ENCODE measurements around the gene PEX11G. TPM values are rescaled to one million over a fixed set of nuclear protein-coding genes. Genes with fewer than 3 reads are reported as not detected.

PEX11G gene
- polyA plus RNA-seq, 2 of the 4 experiments (the other 2 are of a cell fraction) = 1.3 to 1.9 TPM

DNA sequence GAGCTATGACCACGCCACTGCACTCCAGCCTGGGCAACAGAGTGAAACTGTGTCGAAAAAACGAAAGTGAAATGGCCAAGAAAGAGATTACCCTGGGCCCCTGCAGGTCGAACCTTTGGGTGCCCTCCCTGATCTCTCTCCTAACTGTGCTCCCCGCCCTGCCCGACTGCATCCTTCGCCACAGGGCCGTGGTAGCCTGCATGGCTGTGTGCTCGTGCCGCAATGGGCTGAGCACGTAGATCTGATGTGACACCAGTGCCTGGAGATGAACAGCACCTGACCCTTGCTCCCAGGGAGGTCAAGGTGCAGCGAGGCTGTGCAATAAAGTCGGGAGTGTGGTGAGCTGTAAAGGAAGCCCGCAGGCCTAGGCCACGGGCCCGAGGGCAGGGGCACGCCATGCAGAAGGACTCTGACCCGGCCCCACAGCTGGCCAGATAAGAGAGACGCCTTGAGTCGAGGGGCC is 60.2 kb downstream of the PEX11G start:
- DNase-seq (ENCODE audit: low read depth in 1 of 2, low spot score in 1 of 2) = no peak
- 90% methylated on average over 18 of the region's 20 CpGs for WGBS (ENCODE audit: missing lambda C conversion rate)
- Histone ChIP-seq H3K4me3 (no peak overlapping the region), H3K27ac (no peak overlapping the region), H3K4me1 (peaks cover 15% of the 10 kb centered on the region; the same call in 1 of the 3 replicates), H3K4me2 (no peak overlapping the region), H3K9me3 (no peaks in the 10 kb centered on the region)
- ChIA-PET CTCF (no interaction called here), POLR2A (no interaction called here)
- ATAC-seq = no peak
- TF ChIP-seq HOXB5 (CRISPR knock-in tag; IDR thresholded peaks at IDR 0.05) (no peak), SREBF2 (IDR thresholded peaks at IDR 0.05) (no peak), TFCP2L1 (CRISPR knock-in tag; IDR thresholded peaks at IDR 0.05) (no peak), FOXS1 (CRISPR knock-in tag; IDR thresholded peaks at IDR 0.05) (no peak), RARB (CRISPR knock-in tag; IDR thresholded peaks at IDR 0.05) (no peak), SMC3 (IDR thresholded peaks at IDR 0.05) (no peak), JUN (IDR thresholded peaks at IDR 0.05) (no peak), ZC3H11A (IDR thresholded peaks at IDR 0.05) (no peak), ZNF302 (CRISPR knock-in tag; IDR thresholded peaks at IDR 0.05) (no peak), KDM1A (IDR thresholded peaks at IDR 0.05; ENCODE audit: low read depth) (no peak), ZSCAN20 (CRISPR knock-in tag; IDR thresholded peaks at IDR 0.05) (no peak), EHMT2 (IDR thresholded peaks at IDR 0.05; ENCODE audit: low read depth) (no peak), ELK1 (IDR thresholded peaks at IDR 0.05; ENCODE audit: low read depth, low read length) (no peak), BHLHE40 (IDR thresholded peaks at IDR 0.05; ENCODE audit: low read depth, low read length) (no peak), RAD21 (conservative IDR thresholded peaks at IDR 0.05 in 1 of 2, IDR thresholded peaks at IDR 0.05 in 1 of 2) (no peak), RNF2 (IDR thresholded peaks at IDR 0.05; ENCODE audit: borderline replicate concordance, low read depth) (no peak)
- FAIRE-seq = no peak

- DNase-seq (ENCODE audit: low read depth in 1 of 2, low spot score in 1 of 2) = no peak
- Histone ChIP-seq H3K27ac (no peak overlapping the region), H3K4me3 (no peak overlapping the region), H3K4me2 (no peak overlapping the region), H3K4me1 (peaks cover 15% of the 10 kb centered on the region; the same call in 1 of the 3 replicates), H3K9me3 (no peaks in the 10 kb centered on the region)
- no peak for TF ChIP-seq RNF2 (IDR thresholded peaks at IDR 0.05; ENCODE audit: borderline replicate concordance, low read depth)
- no peak for TF ChIP-seq CHD4 (IDR thresholded peaks at IDR 0.05; ENCODE audit: borderline replicate concordance)
- no peak for TF ChIP-seq EHMT2 (IDR thresholded peaks at IDR 0.05; ENCODE audit: low read depth)
- no peak for TF ChIP-seq ZC3H11A (IDR thresholded peaks at IDR 0.05)
- no peak for TF ChIP-seq MAX (IDR thresholded peaks at IDR 0.05)
- TF ChIP-seq PBX3 (IDR thresholded peaks at IDR 0.05) = no peak
- no peak for TF ChIP-seq MAZ (IDR thresholded peaks at IDR 0.05; ENCODE audit: borderline replicate concordance, low read depth, low read length)
- TF ChIP-seq RFX5 (IDR thresholded peaks at IDR 0.05) = no peak
- no peak for TF ChIP-seq CHD2 (IDR thresholded peaks at IDR 0.05; ENCODE audit: low read length, partially characterized antibody)
- TF ChIP-seq FOXS1 (CRISPR knock-in tag; IDR thresholded peaks at IDR 0.05) = no peak
- TF ChIP-seq JUN (IDR thresholded peaks at IDR 0.05) = no peak
- no peak for TF ChIP-seq NPAS2 (CRISPR knock-in tag; IDR thresholded peaks at IDR 0.05; ENCODE audit: borderline replicate concordance)
- CTCF ChIA-PET = interaction anchor here (0.6 to 0.7 kb wide), 2 partner anchors 62 to 71 kb away, joined by 3 to 4 read pairs; no protein-coding TSS in a partner anchor
- WGBS (ENCODE audit: missing lambda C conversion rate) = 86% methylated on average over 5 of the region's 5 CpGs
- FAIRE-seq = no peak
- no peak for ATAC-seq
- POLR2A ChIA-PET = no interaction called here
Observed at GRCh38 chr19:7427944-7428343, 60.9 kb downstream of the PEX11G start.

- 91% methylated on average over 7 of the region's 9 CpGs for WGBS (ENCODE audit: missing lambda C conversion rate)
- Histone ChIP-seq H3K4me3 (no peak overlapping the region), H3K27ac (peak overlapping the region in 1 of 2 experiments; percentile 3; a peak in 1 of 6 replicates), H3K9me3 (no peaks in the 10 kb centered on the region), H3K4me1 (peaks cover 15% of the 10 kb centered on the region; the same call in 1 of the 3 replicates), H3K4me2 (no peak overlapping the region)
- FAIRE-seq = no peak
- ChIA-PET POLR2A (no interaction called here), CTCF (no interaction called here)
- no peak for ATAC-seq
- no peak for DNase-seq (ENCODE audit: low read depth in 1 of 2, low spot score in 1 of 2)
- TF ChIP-seq, protein P1, sequence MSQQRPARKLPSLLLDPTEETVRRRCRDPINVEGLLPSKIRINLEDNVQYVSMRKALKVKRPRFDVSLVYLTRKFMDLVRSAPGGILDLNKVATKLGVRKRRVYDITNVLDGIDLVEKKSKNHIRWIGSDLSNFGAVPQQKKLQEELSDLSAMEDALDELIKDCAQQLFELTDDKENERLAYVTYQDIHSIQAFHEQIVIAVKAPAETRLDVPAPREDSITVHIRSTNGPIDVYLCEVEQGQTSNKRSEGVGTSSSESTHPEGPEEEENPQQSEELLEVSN (IDR thresholded peaks at IDR 0.05; ENCODE audit: borderline replicate concordance, low read depth) = no peak
- TF ChIP-seq HEYL (CRISPR knock-in tag; IDR thresholded peaks at IDR 0.05) (no peak), JUN (IDR thresholded peaks at IDR 0.05) (no peak), HOXB5 (CRISPR knock-in tag; IDR thresholded peaks at IDR 0.05) (no peak), RARB (CRISPR knock-in tag; IDR thresholded peaks at IDR 0.05) (no peak), FOXS1 (CRISPR knock-in tag; IDR thresholded peaks at IDR 0.05) (no peak), CBX2 (IDR thresholded peaks at IDR 0.05; ENCODE audit: borderline replicate concordance, low read depth) (no peak), CBX8 (IDR thresholded peaks at IDR 0.05) (no peak)
- TF ChIP-seq, protein P2, sequence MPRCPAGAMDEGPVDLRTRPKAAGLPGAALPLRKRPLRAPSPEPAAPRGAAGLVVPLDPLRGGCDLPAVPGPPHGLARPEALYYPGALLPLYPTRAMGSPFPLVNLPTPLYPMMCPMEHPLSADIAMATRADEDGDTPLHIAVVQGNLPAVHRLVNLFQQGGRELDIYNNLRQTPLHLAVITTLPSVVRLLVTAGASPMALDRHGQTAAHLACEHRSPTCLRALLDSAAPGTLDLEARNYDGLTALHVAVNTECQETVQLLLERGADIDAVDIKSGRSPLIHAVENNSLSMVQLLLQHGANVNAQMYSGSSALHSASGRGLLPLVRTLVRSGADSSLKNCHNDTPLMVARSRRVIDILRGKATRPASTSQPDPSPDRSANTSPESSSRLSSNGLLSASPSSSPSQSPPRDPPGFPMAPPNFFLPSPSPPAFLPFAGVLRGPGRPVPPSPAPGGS (IDR thresholded peaks at IDR 0.05) = no peak
- TF ChIP-seq, protein P3, sequence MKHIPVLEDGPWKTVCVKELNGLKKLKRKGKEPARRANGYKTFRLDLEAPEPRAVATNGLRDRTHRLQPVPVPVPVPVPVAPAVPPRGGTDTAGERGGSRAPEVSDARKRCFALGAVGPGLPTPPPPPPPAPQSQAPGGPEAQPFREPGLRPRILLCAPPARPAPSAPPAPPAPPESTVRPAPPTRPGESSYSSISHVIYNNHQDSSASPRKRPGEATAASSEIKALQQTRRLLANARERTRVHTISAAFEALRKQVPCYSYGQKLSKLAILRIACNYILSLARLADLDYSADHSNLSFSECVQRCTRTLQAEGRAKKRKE (CRISPR knock-in tag; IDR thresholded peaks at IDR 0.05; ENCODE audit: low read depth) = no peak
Observed at GRCh38 chr19:7426986-7427385, 61.8 kb downstream of the PEX11G start.
